NCI-H2107 treated with DMSO at 0.1 percent for 48 hours (cell line): Measurements from ENCODE around the gene EHD1.

Experiments
- DNase-seq: peaks from one replicate; lab custom pipeline; 2025; ENCODE audit not compliant: unreplicated experiment; lab: John Stamatoyannopoulos, UW

The EHD1 gene

DNA sequence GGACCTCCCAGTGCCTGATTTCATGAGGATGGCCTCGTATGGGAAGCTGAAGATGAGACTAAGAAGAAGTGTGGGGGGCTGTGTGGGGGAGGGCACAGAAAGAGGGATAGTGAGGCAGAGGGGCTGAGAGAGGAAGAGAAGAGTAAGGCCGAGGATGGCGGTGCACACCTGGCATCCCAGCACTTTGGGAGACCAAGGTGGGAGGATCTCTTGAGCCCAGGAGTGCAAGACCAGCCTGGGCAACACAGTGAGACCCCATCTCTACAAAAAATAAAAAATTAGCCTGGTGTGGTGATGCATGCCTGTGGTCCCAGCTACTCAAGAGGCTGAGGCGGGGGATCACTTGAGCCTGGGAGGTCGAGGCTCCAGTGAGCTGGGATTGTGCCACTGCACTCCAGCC is 13.5 kb upstream of the EHD1 start:
- no peak for DNase-seq

GRCh38 chr11:64891215-64891848 is 12.9 kb upstream of the EHD1 start:
- no peak for DNase-seq

- no peak for DNase-seq
Observed at GRCh38 chr11:64890522-64890939, 12.1 kb upstream of the EHD1 start.

DNA sequence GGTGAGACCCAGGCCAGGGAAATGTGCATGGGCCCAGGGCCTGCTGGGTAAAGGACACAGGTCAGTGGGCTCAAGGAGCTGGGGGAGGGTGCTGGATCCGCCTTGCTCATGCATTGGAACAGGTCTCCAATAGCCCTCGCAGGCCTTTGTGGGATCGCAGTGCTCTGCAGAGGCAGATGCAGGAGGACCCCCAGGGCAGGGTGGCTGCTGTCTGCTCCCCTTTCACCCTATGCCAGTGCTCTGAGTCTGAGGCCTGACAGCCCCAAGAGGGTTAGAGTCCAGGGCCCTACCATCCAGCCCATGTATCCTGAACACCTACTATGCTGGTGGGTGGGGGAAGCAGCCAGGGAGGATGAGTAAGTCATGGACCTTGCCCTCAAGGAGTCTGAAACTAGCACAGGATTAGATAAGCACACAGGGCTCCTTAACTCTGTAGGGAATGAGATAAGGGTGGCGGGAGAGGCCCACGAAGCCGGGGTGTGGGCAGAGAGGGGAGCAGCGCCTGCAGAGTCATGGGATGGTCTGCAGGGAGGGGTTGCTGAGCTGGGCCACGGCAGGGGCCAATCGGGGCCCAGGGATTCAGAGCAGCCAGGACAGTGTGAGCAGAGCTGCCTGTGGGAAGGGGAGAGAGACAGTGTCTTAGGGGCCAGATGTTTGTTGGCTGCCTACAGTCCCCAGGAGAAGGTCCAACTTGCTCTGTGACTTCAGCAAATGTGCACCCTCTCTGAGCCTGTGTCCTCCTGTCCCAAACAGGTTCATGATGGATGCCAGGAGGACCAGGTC is 10.5 kb upstream of the EHD1 start:
- DNase-seq = no peak

DNA sequence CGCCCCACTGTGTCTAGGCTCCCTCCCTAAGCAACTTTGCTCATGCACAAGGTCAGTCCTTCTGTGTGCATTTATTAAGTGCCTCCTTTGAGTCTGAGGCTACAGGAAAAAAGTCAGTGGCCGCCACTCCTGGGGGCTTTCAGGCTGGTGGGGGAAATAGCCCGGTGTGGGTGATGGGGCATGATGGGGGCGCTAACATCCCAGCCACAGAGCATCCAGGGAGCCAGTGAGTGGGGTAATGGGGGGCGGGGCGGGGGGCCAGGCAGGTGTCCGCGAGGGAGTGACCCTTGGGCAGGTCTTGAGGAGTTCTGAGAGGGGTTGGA is 9.9 kb upstream of the EHD1 start:
- DNase-seq = no peak

DNA sequence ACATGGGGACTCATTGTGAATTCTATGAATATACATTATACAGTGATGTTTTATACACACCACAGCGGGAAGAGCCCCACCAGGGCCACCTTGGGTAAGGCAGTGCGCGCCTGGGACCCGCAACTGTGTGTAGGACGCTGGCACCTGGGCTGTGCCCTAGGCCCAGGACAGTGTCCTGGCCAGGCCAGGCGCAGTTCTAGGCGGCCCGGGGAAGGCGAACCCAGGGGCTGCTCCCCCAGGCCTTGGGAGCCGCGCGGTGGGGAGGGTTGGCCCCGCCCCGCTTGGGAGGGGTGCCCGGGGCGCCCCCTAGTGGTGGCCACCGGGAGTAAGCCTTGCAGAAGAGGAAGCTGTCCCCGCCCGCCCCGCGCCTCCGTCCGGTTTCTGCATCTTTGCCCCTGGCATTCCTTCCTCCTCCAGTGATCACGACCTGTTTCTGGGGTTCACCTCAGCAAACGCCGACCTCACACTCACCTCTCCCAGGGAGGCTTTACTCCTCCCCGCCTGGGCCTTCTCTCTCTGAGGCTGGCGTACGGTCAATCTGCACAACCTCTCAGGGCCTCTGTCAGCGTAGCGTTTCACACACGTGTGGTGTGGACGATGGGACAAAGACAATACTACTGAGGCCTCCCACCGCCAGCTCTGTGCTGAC is 9.5 kb upstream of the EHD1 start:
- peak; percentile 12 for DNase-seq

- DNase-seq = no peak
Observed at GRCh38 chr11:64887234-64887756, 8.9 kb upstream of the EHD1 start.

GRCh38 chr11:64885367-64886286 is 7.2 kb upstream of the EHD1 start:
- DNase-seq = no peak

GRCh38 chr11:64884019-64884418 is 5.6 kb upstream of the EHD1 start:
- no peak for DNase-seq

- no peak for DNase-seq
Observed at GRCh38 chr11:64883575-64883974, 5.2 kb upstream of the EHD1 start.

DNA sequence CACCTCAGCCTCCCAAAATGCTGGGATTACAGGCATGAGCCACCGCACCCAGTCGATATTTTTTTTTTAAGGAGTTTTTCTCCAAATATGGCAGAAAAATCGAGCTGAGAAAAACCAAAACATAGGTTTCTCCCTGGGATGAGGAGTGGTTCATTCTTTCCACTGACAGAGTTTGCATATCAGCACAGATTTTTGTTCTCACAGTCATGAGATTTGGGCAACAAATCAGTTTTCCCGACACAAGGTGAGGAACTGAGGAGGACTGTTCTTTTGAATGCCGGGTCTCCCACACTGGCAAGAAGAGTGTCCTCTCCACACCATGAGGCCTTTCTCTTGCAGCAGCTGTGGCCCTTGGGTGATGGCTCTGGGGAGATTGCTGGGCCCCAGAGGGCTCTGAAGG is 3.8 kb upstream of the EHD1 start:
- no peak for DNase-seq

DNA sequence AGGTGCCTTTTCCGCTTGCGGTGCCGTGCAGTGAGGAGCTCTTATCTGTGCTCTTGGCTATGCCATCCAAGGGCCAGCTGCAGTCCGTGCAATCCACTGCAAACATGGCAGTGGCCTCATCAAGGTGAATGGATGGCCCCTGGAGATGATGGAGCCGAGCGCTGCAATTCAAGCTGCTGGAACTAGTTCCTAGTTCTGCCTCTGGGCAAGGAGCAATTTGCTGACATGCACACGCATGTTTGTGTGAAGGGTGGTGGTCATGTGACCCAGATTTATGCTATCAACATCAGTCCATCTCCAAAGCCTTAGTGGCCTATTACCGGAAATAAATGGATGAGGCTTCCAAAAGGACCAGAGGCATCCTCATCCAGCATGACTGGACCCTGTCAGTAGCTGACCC is 3.1 kb upstream of the EHD1 start:
- DNase-seq = no peak

DNA sequence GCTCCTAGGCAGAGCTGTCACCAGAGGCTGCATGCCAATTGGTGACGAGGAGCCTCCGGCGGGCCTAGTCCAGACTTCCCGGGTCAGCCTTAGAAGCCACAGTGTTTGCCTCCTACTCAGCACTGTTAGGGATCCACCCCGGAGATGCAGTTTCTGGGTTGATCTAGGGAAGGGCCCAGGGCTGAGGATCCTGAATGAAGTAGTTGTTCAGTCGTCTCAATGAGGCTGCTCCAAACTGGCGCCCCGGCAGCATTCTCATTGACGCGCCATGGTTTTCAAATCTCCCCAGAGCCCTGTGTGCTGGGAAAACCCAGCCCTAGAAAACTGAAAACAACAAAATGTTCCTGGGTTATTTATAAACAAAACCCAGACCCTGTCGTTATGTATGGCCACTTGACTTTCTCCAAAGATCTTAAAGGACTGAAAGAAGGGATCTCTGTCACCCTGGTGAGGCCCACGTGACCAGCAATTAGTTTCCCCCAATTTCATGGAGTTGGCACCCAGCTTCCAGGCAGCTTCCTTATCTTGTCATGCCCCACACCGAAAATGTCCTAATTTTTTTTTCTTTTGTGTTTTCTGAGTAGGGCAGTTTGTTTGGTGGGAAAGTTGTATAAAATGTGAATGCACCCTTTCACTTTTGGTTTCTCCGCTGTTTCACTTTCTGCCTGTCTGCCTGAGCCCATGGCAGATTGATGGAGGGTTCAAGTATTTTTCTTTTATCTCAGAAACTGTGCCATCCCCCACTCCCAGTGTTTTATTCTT is 2.0 kb upstream of the EHD1 start:
- DNase-seq = no peak

DNA sequence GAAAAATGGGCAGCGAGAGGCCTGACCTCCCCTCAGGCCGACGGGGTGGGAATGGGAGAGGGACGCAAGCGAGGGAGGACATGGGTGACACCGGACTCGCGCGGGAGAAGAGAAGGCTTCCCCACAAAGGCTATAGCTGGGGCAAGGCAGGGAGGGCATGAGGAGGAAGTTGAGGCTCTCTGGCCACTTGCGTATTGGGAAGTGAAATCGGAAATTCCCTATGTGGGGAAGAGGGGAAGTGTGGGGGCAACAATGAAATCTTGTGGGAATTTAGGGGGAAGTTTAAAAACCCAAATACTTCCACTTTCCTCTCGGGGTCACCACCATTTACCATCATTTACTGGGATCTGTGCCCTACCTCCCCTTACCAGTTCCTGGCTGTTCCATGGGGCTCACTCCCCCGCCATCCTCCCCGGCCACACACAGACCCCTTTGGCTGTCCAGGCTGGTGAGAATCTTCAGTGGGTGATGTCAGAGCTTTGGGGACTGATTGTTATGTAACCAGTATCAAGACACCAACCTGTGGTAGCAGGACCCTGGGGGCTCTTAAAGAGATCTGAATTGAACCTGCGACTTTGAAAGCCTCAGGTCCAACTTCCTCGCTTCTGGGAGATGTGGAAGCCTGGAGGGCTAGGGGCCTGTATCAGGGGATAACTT is 951 bp upstream of the EHD1 start:
- DNase-seq = no peak

- DNase-seq = no peak
Observed at GRCh38 chr11:64878223-64878493, 263 bp downstream of the EHD1 start.

- no peak for DNase-seq
Observed at GRCh38 chr11:64877390-64878222, 815 bp downstream of the EHD1 start.

DNA sequence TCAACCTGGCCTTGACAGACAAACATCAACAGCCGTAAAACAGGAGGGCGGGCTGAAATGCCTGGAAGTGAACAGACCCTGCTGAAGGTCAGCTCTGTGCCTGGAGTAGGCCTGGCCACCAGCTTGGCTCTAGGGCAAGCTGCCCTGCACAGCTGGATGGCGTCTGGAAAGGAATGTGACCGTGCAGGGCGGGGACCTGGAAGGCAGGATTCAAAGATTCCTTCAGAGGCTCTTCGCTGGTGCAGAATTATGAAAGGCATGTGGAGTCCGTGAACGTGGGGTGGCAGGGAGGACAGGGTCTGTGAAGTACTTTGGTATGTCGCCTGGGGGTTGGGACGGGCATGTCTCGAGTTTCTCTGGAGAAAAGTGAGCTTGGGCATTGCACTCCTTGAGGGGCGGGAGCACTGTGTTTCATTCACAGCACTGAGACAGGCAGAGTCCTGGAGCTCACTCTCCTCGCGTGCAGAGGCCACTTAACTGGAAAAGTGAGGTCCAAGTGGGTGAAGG is 1.5 kb downstream of the EHD1 start:
- DNase-seq = no peak

- DNase-seq = no peak
Observed at GRCh38 chr11:64876229-64876750, 2.1 kb downstream of the EHD1 start.
